Heart right ventricle (tissue), 16 donors: ENCODE results near the gene KCNQ1. TPM values are rescaled to one million over a fixed set of nuclear protein-coding genes. Genes with fewer than 3 reads are reported as not detected.

Experiments used
- ATAC-seq, 8 donors: fragments of 200-7000 bp; cut with Tn5 transposase; one replicate each; pipeline ENCODE4 v1.9.1; 2020; ENCODE audit warnings: mild to moderate bottlenecking in 8 of 8, moderate library complexity in 8 of 8, moderate number of reproducible peaks in 1 of 8
- DNase-seq, 2 donors: peaks; one replicate each; pipeline ENCODE4 v3.0.0-alpha.2; 2020
- H3K27ac ChIP-seq, 10 donors: fragments of 200-600 bp; sonication (generic) in 2 of 10; one replicate each; pipeline versions ENCODE4 v1.5.0 to v1.8.0; 2020 to 2022; ENCODE audit warnings: mild to moderate bottlenecking in 3 of 10
- H3K27me3 ChIP-seq, 7 donors: fragments of 200-600 bp; one replicate each; pipeline ENCODE4 v1.8.0; 2021 to 2022; ENCODE audit warnings: mild to moderate bottlenecking in 2 of 7
- H3K36me3 ChIP-seq, 9 donors: fragments of 200-600 bp; sonication (generic) in 1 of 9; one replicate each; pipeline versions ENCODE4 v1.5.0 to v1.8.0; 2020 to 2022; ENCODE audit warnings: mild to moderate bottlenecking in 2 of 9
- H3K4me1 ChIP-seq, 9 donors: fragments of 200-600 bp; sonication (generic) in 1 of 9; one replicate each; pipeline versions ENCODE4 v1.5.0 to v1.8.0; 2020 to 2022; ENCODE audit warnings: mild to moderate bottlenecking in 4 of 9
- H3K4me3 ChIP-seq, 10 donors: fragments of 200-600 bp; sonication (generic) in 2 of 10; one replicate each; pipeline versions ENCODE4 v1.5.0 to v1.8.0; 2020 to 2022; ENCODE audit warnings: mild to moderate bottlenecking in 7 of 10, moderate library complexity in 2 of 10
- H3K9me3 ChIP-seq, 11 donors: fragments of 200-600 bp in 10 of 11; sonication (generic) in 2 of 11; one replicate each; pipeline versions ENCODE4 v1.5.0 to v1.8.0; 2013 to 2022; ENCODE audit warnings: mild to moderate bottlenecking in 2 of 11, control low read depth in 1 of 11, moderate library complexity in 1 of 11
- CTCF ChIP-seq, 9 donors: fragments of 200-600 bp; sonication (generic) in 2 of 9; IDR thresholded peaks; one replicate each; pipeline versions ENCODE4 v1.5.0 to v1.8.0; 2021 to 2022; ENCODE audit warnings: antibody characterized with exemption in 9 of 9, mild to moderate bottlenecking in 5 of 9, moderate library complexity in 1 of 9
- WGBS, 2 donors: extraction: QIAGEN DNeasy Blood & Tissue Kit; methylation state at CpG; one replicate each; pipeline ENCODE4 v1.1.7; 2013; ENCODE audit warnings: inconsistent platforms in 1 of 2; 5-methylcytosine and 5-hydroxymethylcytosine counted together
- intact Hi-C, 10 donors: fragments of 100-400 bp; cut with DNase I; formaldehyde crosslinking; loops; one replicate each; pipeline versions ENCODE4 v1.11.1 to v1.14.2; 2022
- polyA plus RNA-seq, 2 donors: library from polyadenylated mRNA; stranded (reverse); fragments of 200-250 nt; gene quantifications; one replicate each; pipeline ENCODE4 v1.2.3, GENCODE V29; 2013
- total RNA-seq, 10 donors: library from RNA; stranded (reverse); fragmentation: NEBNext Ultra II Directional in 3 of 10; extraction: Animal tissue kit (Norgen Biotek cat#: 25700) in 3 of 10; gene quantifications; one replicate each; pipeline versions ENCODE4 v1.2.1 to v1.2.4, GENCODE V29; 2021 to 2023
- donor health status: Arrhythmogenic right ventricular cardiomyopathy.
- donor health status: ischemic (EF 13 %, LVEDD 7.1; RV severe dilation, severe dysfunction).
- donor health status: healthy with polysubstance abuse.
- donor health status: DM: no; HTN: yes; CAD: no.
- donor health status: DM: no; HTN: no; CAD: no.
- donor health status: ischemic (EF 25% LVEDD 6.9; RV normal size, moderate dysfunction).
- donor health status: ischemic (EF 25% LVEDD 5.7; RV mildly dilated, moderate dysfunction).
- donor health status: healthy.
- donor health status: DM: yes; HTN: yes; CAD: no.
- donor health status: Ischemic cardiomyopathy.
- donor health status: ischemic (EF 35%, LVEDD 5.7; RV mildly dilated, moderate dysfunction).
- donor health status: nonischemic (EF 11% LVEDD 7.7; RV severe dilation, severe dysfunction).
- donor health status: DM: yes; HTN: yes; CAD: no.
- donor health status: PGD.
- donor health status: ischemic (EF 29% LVEDD 5.4; RV normal size, mild dysfunction).
- donor health status: nonischemic (EF 23%, LVEDD 6.1; RV moderate dilation, normal function).

Gene KCNQ1
- total and polyA plus RNA-seq, 12 donors: 19.9 to 48.2 (median 33.7) TPM

GRCh38 chr11:2410616-2411015 is 34.2 kb upstream of the KCNQ1 start:
- WGBS, 2 donors: 88 to 92% methylated on average over 9 of the region's 9 CpGs
- ATAC-seq (no peak), DNase-seq (no peak)
- H3K27me3 ChIP-seq: no peaks in the 10 kb centered on the region
- H3K4me1 ChIP-seq: no peaks in the 10 kb centered on the region
- H3K27ac ChIP-seq: no peak overlapping the region
- TF ChIP-seq CTCF (IDR thresholded peaks at IDR 0.05): no peak
- no peaks in the 10 kb centered on the region for H3K9me3 ChIP-seq
- no peak overlapping the region for H3K4me3 ChIP-seq
- intact Hi-C loops: loop anchor here in 1 of 10 donors (5.0 kb wide), 1 partner anchor 103 kb away; no protein-coding TSS in a partner anchor
- no peaks in the 10 kb centered on the region for H3K36me3 ChIP-seq

GRCh38 chr11:2411446-2412305 is 33.1 kb upstream of the KCNQ1 start:
- DNase-seq (no peak), ATAC-seq (no peak)
- Histone ChIP-seq H3K4me3 (no peak overlapping the region), H3K27ac (no peak overlapping the region), H3K9me3 (no peaks in the 10 kb centered on the region), H3K4me1 (no peaks in the 10 kb centered on the region), H3K27me3 (no peaks in the 10 kb centered on the region), H3K36me3 (no peaks in the 10 kb centered on the region)
- intact Hi-C loops: loop anchor here in 1 of 10 donors (5.0 kb wide), 1 partner anchor 104 kb away; no protein-coding TSS in a partner anchor
- no peak for TF ChIP-seq CTCF (IDR thresholded peaks at IDR 0.05)
- 84 to 85% methylated on average over 30 of the region's 30 CpGs for WGBS, 2 donors

- Histone ChIP-seq H3K4me3 (no peak overlapping the region), H3K9me3 (no peaks in the 10 kb centered on the region), H3K27me3 (no peaks in the 10 kb centered on the region), H3K36me3 (no peaks in the 10 kb centered on the region), H3K27ac (no peak overlapping the region), H3K4me1 (no peaks in the 10 kb centered on the region)
- ATAC-seq (no peak), DNase-seq (no peak)
- WGBS, 2 donors: 90 to 93% methylated on average over 6 of the region's 6 CpGs
- intact Hi-C loops: loop anchor here in 1 of 10 donors (5.0 kb wide), 1 partner anchor 105 kb away; no protein-coding TSS in a partner anchor
- no peak for TF ChIP-seq CTCF (IDR thresholded peaks at IDR 0.05)
These were observed 32.5 kb upstream of the KCNQ1 start for GRCh38 chr11:2412323-2412722.

GRCh38 chr11:2413742-2414579 is 30.8 kb upstream of the KCNQ1 start:
- H3K36me3 ChIP-seq: no peaks in the 10 kb centered on the region
- H3K27me3 ChIP-seq: no peaks in the 10 kb centered on the region
- intact Hi-C loops: loop anchor here in 1 of 10 donors (5.0 kb wide), 1 partner anchor 107 kb away; no protein-coding TSS in a partner anchor
- no peak for TF ChIP-seq CTCF (IDR thresholded peaks at IDR 0.05)
- WGBS, 2 donors: 88 to 92% methylated on average over 40 to 43 of the region's 43 CpGs
- H3K27ac ChIP-seq: no peak overlapping the region
- H3K4me3 ChIP-seq: no peak overlapping the region
- ATAC-seq (no peak), DNase-seq (no peak)
- no peaks in the 10 kb centered on the region for H3K9me3 ChIP-seq
- H3K4me1 ChIP-seq: no peaks in the 10 kb centered on the region
